ENCODE data around the gene VSIG10L.
A peak's percentile ranks its signal among the peaks of the same experiment; 100 is the strongest.

Gene VSIG10L

DNA sequence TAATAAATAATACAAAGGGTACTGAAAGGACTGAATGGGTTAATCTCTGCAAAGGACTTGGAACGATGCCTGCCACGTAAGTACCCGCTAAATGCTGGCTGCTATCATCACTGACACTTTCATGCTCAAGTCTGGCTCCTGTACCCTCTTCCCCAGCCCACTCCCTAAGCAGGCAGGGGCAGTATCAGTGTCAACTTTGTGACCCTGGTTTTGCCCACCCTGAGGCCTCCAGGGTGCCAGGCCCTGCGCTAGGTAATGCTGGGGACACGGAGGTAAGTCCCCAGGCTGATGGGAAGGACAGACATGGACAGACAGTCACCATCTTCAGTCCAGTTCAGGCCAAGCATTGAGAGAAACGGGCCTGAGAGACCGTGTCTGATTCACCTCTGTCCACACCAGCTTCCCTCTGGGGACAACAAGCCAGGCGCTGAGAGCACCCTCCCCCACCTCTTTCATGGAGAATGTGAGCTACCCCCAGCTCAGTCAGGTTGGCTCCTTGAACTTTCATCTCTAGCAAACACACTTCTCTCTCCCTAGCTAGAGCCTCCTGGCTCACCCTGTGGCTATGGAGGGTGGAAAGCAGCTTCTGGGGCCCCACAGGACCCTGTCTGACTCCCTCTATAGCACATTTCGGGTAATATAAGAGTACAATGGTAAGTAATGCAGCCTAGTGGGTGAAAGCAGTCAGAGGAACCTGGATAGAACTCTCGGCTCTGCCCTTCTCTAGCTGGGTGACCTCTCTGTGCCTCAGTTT is 23.4 kb upstream of the VSIG10L start:
- DNase-seq: no peak

DNA sequence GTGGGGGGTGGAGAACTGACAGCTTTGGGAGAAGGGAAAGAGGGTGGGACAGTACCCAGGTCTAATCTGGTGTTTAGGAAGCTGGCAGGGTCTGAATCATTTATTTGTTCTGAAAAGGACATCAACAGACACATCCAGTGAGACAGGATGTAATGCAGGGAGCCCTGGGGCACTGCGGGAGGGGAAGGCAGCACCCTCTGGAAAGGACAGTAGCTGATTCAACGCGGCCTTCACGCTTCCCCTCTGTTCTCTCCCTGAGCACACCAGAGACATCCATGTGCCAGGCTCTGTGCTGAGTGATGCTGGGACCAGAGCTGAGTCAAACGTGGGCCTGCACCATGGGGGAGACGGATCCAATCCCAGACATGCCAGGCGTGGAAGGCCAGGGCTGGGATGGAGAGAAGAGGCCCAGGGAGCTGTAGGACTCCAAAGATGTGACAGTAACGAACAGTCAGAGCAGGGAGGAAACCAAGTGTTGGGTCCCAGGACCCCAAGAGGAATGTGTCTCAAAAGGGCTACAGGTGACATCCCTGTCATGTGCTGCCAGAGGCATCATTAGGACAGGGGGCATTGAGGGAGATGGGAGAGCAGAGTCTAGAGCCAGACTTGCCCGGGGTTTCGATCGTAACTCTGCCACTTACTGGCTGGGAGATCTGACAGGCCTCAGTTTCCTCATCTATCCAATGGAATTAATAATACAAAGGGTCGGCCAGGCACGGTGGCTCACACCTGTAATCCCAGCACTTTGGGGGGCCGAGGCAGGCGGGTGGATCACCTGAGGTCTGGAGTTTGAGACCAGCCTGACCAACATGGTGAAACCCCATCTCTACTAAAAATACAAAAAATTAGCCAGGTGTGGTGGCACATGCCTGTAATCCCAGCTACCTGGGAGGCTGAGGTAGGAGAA is 22.5 kb upstream of the VSIG10L start:
- DNase-seq: no peak

- no peak for DNase-seq
Measured at GRCh38 chr19:51361239-51361638, 19.3 kb upstream of the VSIG10L start.

DNA sequence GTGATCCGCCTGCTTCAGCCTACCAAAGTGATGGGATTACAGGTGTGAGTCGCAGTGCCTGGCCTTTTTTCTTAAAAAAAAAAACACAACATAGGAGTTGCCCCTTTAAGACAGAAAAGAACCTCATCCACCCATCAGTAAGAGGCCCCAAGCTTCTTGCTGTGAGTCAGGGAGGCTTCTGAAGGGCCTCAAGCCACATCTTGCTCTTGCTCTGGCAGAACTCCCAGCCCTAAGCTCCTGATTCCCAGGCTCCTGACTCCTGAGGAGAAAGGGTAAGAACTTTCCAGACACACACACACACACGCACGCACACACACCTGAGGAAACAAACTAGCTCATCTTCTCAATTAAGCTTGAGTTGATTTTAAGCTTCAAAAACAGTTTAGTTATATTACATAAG is 17.4 kb upstream of the VSIG10L start:
- DNase-seq: no peak

DNA sequence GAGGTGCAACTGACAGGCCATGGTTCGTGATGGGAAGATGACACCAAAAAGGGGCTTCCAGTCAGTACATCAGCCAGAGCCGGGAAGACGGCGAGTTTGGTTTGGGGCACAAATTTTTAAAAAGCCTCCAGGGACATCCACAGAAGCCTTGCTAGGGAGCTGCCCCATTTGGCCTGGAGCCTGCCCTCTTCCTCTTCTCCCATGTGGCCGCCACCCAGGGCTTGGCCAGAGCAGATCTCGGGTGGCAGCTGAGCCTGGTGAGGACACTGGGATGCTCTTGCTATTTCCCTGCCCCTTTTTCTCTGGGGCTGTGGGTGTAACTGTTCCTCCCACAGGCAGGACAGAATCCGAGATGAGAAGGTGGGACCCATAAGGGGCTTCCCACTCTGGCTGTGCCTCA is 16.0 kb upstream of the VSIG10L start:
- DNase-seq: no peak

DNA sequence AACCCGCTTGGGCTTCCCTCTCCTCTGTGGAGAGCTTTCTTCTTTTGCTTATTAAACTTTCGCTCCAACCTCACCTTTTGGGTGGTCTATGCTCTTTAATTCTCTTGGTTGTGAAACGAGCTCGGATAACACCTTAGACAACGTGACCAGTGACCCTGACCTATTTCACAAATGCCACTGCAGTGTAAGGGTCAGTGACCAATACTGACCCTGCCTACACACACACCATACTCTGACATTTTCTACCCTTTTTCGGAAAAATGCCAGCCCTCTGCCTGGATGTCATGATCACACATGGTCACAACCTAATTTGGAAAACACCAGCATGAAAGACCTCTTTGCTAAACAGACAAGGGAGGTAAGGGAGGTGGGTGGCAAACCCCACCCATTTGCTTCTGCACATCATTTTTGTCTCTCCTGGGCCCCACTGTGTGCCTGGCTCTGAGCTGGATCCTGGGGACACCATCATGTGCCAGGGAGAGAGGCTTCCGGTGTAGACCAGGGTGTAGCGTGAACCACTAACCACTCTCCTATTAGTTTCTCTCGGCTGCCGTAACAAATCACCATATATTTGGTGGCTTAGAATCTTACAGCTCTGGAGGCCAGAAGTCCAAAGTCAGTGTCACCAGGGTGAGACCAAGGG is 14.3 kb upstream of the VSIG10L start:
- DNase-seq: no peak

DNA sequence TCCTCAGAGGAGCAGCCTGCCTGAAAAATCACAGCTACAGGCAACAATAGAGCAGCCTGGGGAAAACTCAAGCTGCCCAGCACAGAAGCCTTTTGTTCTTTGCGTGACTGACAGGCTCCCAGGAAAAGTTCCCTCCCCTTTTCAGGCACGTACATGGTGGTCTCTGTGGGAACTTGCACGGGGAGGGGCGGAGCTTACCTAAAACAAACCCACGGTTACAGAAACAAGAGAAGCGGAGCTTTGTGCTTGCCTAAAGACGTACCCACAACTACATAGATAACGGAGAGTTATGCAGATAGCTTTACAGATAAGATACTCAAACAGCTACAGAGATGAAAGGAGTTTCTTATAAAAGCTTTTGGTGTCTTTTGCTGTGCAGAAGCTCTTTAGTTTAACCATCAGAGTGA is 12.8 kb upstream of the VSIG10L start:
- DNase-seq: no peak

DNA sequence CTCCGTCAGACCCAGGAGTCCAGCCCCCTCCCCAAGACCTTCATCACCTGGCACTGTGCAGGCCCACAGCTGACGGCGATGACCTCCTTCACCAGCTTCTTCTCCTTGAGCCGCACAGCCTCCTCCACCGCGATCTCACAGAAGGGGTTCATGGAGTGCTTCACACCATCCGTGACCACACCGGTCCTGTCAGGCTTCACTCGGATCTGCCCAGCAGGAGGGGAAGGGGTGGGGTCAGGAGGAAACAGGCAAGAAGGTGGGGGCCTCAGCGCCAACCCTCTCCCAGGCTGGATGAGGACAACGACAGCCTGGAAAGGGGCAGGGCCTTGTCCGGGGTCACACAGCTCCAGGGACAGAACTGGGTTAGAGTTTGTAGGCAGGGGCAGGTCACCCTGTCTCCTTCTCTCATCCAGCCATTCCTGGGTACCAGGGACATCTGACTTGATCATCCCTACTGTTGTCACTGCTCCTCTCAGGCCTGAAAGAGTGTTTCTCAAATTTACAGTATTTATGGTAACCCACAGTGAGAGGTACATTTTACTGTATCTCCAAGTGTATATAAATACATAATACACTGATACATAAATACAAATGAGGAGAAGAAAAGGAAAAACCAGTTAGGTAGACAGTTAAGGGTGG is 12.3 kb upstream of the VSIG10L start:
- no peak for DNase-seq

DNA sequence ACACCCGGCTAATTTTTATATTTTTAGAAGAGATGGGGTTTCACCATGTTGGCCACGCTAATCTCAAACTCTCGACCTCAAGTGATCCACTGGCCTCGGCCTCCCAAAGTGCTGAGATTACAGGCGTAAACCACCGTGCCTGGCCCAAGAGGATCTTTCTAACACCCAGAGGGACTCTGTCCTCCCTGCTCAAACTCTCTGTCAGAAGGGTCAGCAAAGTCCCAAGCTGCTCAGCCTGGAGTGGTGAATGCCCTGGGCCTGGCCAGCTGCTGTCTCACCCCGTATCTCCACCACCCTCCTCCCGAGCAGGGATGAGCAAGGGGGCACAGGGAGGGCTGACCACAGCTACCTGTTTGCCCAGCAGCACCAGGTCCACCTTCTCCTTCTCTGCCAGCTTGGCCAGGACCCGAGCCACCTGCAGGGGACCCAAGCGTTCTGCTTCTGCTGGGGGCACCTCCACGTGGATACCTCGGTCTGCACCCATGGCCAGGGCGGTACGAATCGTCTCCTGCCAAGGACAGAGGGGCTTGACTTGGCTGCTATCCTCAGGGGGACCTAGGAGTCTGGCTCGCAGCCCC is 10.9 kb upstream of the VSIG10L start:
- no peak for DNase-seq

DNA sequence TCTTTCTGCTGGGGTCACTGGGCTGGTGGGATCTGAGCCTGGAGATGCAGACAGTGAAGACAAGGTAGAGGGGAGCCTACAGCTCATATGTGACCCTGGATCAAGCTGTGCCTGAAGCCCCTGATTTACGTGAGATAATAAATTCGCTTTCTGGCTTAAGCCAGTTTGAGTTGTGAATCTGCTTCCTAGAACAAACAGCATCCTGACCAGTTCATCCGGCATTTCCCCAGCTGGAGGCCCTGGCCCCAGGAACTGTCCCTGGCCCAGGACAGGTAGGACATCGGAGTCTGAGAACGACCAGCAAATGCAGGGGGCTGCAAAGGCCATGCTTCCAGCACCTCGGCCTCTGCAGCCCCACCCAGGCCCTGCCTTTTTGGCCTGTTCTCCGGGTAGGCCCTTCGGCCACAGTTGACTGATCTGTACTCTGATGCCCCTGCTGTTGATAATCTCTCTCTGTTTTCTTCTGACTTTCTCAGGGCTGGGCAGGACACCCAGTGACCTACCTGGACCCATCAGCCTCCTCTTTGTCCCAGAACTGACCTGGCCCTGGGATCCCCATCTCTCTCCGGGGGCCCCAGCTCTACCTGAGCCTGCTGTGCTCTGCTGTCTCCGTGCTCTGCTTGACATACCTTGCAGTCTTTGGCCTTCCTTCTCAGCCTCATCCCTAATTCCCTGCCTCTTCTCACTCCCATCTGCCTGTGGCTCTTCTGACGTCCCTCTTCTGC is 9.5 kb upstream of the VSIG10L start:
- DNase-seq: no peak

GRCh38 chr19:51347209-51347928 is 5.4 kb upstream of the VSIG10L start:
- no peak for DNase-seq

- DNase-seq: no peak
Measured at GRCh38 chr19:51346742-51347141, 4.8 kb upstream of the VSIG10L start.

- no peak for DNase-seq
Measured at GRCh38 chr19:51345076-51345620, 3.2 kb upstream of the VSIG10L start.

DNA sequence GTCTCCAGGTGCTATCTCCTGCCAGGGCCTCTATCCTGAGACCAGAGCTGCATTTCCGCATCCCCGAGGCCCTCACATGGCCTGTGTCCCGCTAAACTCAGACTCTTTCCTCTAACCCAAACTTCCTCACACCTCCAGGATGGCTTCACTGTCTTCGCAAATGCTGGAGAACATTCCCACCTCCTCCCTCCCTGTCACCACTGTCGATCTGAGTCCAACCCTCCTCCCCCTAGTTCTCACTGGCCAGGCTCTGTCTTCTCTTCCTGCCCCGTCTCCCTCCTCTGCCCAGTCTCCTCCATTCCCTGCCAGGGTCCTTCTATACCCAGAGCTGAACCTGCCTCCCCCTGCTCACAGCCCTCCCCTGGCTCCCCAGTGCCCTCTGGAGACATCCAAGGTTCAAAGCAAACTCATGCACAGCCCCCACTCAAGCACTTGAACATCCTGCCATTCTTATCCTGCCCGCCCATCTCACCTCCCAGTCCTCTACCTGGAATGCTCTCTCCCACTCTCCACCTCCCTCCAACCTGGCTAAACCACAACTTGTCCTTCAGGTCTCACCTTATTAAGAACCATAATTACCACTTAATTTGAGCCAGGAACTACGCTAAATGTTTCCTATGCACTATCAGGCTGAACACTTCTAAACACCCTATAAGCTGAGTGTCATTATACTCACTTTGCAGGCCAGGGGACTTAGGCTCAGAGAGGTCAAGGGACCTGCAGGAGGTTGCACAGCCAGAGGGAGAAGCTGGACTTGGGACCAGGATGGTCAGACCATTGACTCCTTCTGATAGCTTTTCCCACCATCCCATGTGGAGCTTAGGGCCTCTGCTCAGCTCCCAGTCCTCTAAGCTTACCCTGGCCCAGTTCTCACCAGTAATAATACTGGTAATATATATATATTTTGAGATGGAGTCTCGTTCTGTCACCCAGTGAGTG is 961 bp upstream of the VSIG10L start:
- DNase-seq: no peak

- DNase-seq: no peak
Measured at GRCh38 chr19:51341066-51341465, 873 bp downstream of the VSIG10L start.

- DNase-seq: peak; percentile 92
Measured at GRCh38 chr19:51339687-51340656, 2.0 kb downstream of the VSIG10L start.

GRCh38 chr19:51339313-51339686 is 2.6 kb downstream of the VSIG10L start:
- no peak for DNase-seq

GRCh38 chr19:51338563-51339312 is 3.2 kb downstream of the VSIG10L start:
- DNase-seq: peak; percentile 90
